ENCODE data around the gene TAF8.

The TAF8 gene

GRCh38 chr6:42108071-42108470, 57.7 kb downstream of the TAF8 start:
- TF ChIP-seq, protein P1, sequence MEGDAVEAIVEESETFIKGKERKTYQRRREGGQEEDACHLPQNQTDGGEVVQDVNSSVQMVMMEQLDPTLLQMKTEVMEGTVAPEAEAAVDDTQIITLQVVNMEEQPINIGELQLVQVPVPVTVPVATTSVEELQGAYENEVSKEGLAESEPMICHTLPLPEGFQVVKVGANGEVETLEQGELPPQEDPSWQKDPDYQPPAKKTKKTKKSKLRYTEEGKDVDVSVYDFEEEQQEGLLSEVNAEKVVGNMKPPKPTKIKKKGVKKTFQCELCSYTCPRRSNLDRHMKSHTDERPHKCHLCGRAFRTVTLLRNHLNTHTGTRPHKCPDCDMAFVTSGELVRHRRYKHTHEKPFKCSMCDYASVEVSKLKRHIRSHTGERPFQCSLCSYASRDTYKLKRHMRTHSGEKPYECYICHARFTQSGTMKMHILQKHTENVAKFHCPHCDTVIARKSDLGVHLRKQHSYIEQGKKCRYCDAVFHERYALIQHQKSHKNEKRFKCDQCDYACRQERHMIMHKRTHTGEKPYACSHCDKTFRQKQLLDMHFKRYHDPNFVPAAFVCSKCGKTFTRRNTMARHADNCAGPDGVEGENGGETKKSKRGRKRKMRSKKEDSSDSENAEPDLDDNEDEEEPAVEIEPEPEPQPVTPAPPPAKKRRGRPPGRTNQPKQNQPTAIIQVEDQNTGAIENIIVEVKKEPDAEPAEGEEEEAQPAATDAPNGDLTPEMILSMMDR (IDR thresholded peaks at IDR 0.05), result no peak

- TF ChIP-seq, protein P1 (IDR thresholded peaks at IDR 0.05), result no peak
Measured at GRCh38 chr6:42110683-42111082, 60.4 kb downstream of the TAF8 start.

DNA sequence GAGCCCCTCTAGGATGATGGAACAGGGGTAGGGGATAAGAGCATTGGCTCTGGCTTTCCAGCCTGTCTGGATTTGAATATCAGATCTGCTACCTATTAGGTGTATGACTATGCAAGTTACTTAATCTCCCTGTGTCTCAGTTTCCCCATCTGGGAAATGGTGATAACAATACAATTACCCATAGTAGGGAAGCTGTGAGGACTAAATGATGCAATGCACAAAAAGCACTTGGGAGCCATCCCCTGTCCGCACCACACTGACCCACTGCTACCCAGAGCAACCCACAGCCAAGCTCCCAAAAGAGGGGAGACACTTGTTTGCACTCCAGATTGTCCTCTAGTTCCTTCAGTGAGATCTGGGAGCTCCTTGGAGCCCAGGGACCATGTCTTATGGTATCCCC, 62.0 kb downstream of the TAF8 start:
- TF ChIP-seq, protein P1 (IDR thresholded peaks at IDR 0.05), result no peak

GRCh38 chr6:42113936-42114636, 63.8 kb downstream of the TAF8 start:
- TF ChIP-seq, protein P1 (IDR thresholded peaks at IDR 0.05), result no peak

DNA sequence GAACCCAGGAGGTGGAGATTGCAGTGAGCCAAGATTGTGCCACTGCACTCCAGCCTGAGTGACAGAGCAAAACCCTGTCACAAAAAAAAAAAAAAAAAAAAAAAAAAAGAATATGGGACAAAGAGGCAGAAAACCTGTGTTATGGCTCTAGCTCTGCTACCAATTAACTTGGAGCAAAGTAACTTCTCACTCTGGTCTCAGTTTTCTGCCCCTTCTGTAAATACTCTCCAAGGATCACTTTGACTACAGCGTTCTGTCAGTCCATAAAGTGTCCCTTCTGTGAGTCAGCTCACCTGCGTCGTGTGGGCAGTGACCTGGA, 67.5 kb downstream of the TAF8 start:
- TF ChIP-seq, protein P1 (IDR thresholded peaks at IDR 0.05), result no peak

- TF ChIP-seq, protein P1 (IDR thresholded peaks at IDR 0.05), result no peak
Measured at GRCh38 chr6:42118162-42119001, 68.1 kb downstream of the TAF8 start.

- TF ChIP-seq, protein P1 (IDR thresholded peaks at IDR 0.05), result no peak
Measured at GRCh38 chr6:42120895-42121865, 70.9 kb downstream of the TAF8 start.
